HG03045 (cell line): ENCODE results near the gene ANO9.
"Not testable (repeated sequence)": the region's sequence is repeated elsewhere in the genome, so short reads cannot be mapped to it uniquely, and the experiment has no call there.

Source experiments
- ATAC-seq: cut with Tn5 transposase; IDR thresholded peaks from one replicate; pipeline ENCODE4 v1.9.1; 2021; ENCODE audit warnings: mild to moderate bottlenecking, moderate library complexity; ENCODE audit not compliant: unreplicated experiment

Gene ANO9

GRCh38 chr11:437228-437870 lies 4.5 kb downstream of the ANO9 start:
- ATAC-seq, result no peak

- ATAC-seq, result not testable (repeated sequence)
Measured at GRCh38 chr11:434999-435740, 6.6 kb downstream of the ANO9 start.

GRCh38 chr11:434496-434895 lies 7.3 kb downstream of the ANO9 start:
- ATAC-seq, result no peak

- no peak for ATAC-seq
Measured at GRCh38 chr11:433641-434040, 8.2 kb downstream of the ANO9 start.

- ATAC-seq, result no peak
Measured at GRCh38 chr11:433111-433510, 8.7 kb downstream of the ANO9 start.

- ATAC-seq, result no peak
Measured at GRCh38 chr11:432501-433100, 9.2 kb downstream of the ANO9 start.

GRCh38 chr11:431921-432320 lies 9.9 kb downstream of the ANO9 start:
- ATAC-seq, result no peak

- no peak for ATAC-seq
Measured at GRCh38 chr11:429931-430456, 11.8 kb downstream of the ANO9 start.

GRCh38 chr11:429391-429790 lies 12.4 kb downstream of the ANO9 start:
- no peak for ATAC-seq

GRCh38 chr11:428295-428694 lies 13.5 kb downstream of the ANO9 start:
- no peak for ATAC-seq

GRCh38 chr11:426851-427250 lies 15.0 kb downstream of the ANO9 start:
- ATAC-seq, result no peak

- ATAC-seq, result no peak
Measured at GRCh38 chr11:425301-425700, 16.5 kb downstream of the ANO9 start.

GRCh38 chr11:424766-425165 lies 17.0 kb downstream of the ANO9 start:
- not testable (repeated sequence) for ATAC-seq

GRCh38 chr11:424232-424631 lies 17.6 kb downstream of the ANO9 start:
- no peak for ATAC-seq

GRCh38 chr11:422249-422656 lies 19.6 kb downstream of the ANO9 start:
- no peak for ATAC-seq

- ATAC-seq, result no peak
Measured at GRCh38 chr11:420911-421321, 20.9 kb downstream of the ANO9 start.

GRCh38 chr11:420054-420910 lies 21.5 kb downstream of the ANO9 start:
- no peak for ATAC-seq

- no peak for ATAC-seq
Measured at GRCh38 chr11:419248-420005, 22.4 kb downstream of the ANO9 start.

- no peak for ATAC-seq
Measured at GRCh38 chr11:418343-419247, 23.2 kb downstream of the ANO9 start.
